Femur (tissue), 1 donor: Measurements from ENCODE around the gene SALL4.
"Not testable (repeated sequence)": the region's sequence is repeated elsewhere in the genome, so short reads cannot be mapped to it uniquely, and the experiment has no call there.

Experiments used
- DNase-seq: peaks from one replicate; pipeline ENCODE4 v3.0.0-alpha.2; 2017

SALL4 gene

GRCh38 chr20:51763965-51764602 lies 38.2 kb downstream of the SALL4 start:
- no peak for DNase-seq

GRCh38 chr20:51760905-51761546 lies 41.3 kb downstream of the SALL4 start:
- no peak for DNase-seq

GRCh38 chr20:51759769-51760510 lies 42.4 kb downstream of the SALL4 start:
- DNase-seq, result no peak

- DNase-seq, result no peak
Measured at GRCh38 chr20:51758978-51759544, 43.3 kb downstream of the SALL4 start.

GRCh38 chr20:51757226-51757625 lies 45.1 kb downstream of the SALL4 start:
- DNase-seq, result no peak

- DNase-seq, result no peak
Measured at GRCh38 chr20:51756653-51757052, 45.7 kb downstream of the SALL4 start.

- DNase-seq, result not testable (repeated sequence)
Measured at GRCh38 chr20:51753220-51753619, 49.1 kb downstream of the SALL4 start.

- no peak for DNase-seq
Measured at GRCh38 chr20:51752343-51752951, 49.9 kb downstream of the SALL4 start.

GRCh38 chr20:51750770-51751388 lies 51.4 kb downstream of the SALL4 start:
- no peak for DNase-seq

GRCh38 chr20:51750037-51750769 lies 52.1 kb downstream of the SALL4 start:
- DNase-seq, result peak; percentile 47

- DNase-seq, result no peak
Measured at GRCh38 chr20:51749674-51750036, 52.7 kb downstream of the SALL4 start.

- DNase-seq, result no peak
Measured at GRCh38 chr20:51747182-51747911, 55.0 kb downstream of the SALL4 start.

- no peak for DNase-seq
Measured at GRCh38 chr20:51745804-51746203, 56.5 kb downstream of the SALL4 start.

GRCh38 chr20:51740838-51741237 lies 61.5 kb downstream of the SALL4 start:
- DNase-seq, result no peak

GRCh38 chr20:51740308-51740707 lies 62.0 kb downstream of the SALL4 start:
- not testable (repeated sequence) for DNase-seq

GRCh38 chr20:51739722-51740249 lies 62.5 kb downstream of the SALL4 start:
- no peak for DNase-seq

- no peak for DNase-seq
Measured at GRCh38 chr20:51738877-51739447, 63.4 kb downstream of the SALL4 start.

- DNase-seq, result not testable (repeated sequence)
Measured at GRCh38 chr20:51738261-51738660, 64.1 kb downstream of the SALL4 start.

- DNase-seq, result no peak
Measured at GRCh38 chr20:51736947-51737346, 65.4 kb downstream of the SALL4 start.

GRCh38 chr20:51735728-51736600 lies 66.4 kb downstream of the SALL4 start:
- no peak for DNase-seq
